Keratinocyte (primary cell): ENCODE data around the gene CCND1. TPM values are rescaled to one million over a fixed set of nuclear protein-coding genes. Genes with fewer than 3 reads are reported as not detected.

ENCODE experiments used
- DNase-seq: peaks from one replicate; pipeline ENCODE4 v3.0.0-alpha.2; 2011; ENCODE audit warnings: low read depth, missing footprints, low spot score
- FAIRE-seq: peaks from 2 replicates; lab custom pipeline; 2011; peaks lifted over from hg19 to GRCh38; lab: Jason Lieb, UNC
- H2AFZ ChIP-seq: 2 replicates; pipeline ENCODE4 v1.6.0; 2012; ENCODE audit warnings: low read length, control low read depth, inconsistent platforms; ENCODE audit not compliant: control insufficient read depth
- H3K27ac ChIP-seq: 2 replicates; pipeline ENCODE4 v1.5.1; 2011; ENCODE audit warnings: low read length; ENCODE audit not compliant: control insufficient read depth, insufficient read depth
- H3K27me3 ChIP-seq: 3 replicates; pipeline ENCODE4 v1.6.0; 2011; ENCODE audit warnings: low read length; ENCODE audit not compliant: control insufficient read depth, insufficient read depth; ENCODE audit errors: extremely low read depth
- H3K36me3 ChIP-seq, 2 experiments: 2 replicates in 1 of 2; 3 replicates in 1 of 2; pipeline ENCODE4 v1.5.1; 2011; ENCODE audit warnings: low read length in 2 of 2, mild to moderate bottlenecking in 1 of 2; ENCODE audit not compliant: control insufficient read depth in 2 of 2, insufficient read depth in 2 of 2; ENCODE audit errors: extremely low read depth in 1 of 2
- H3K4me1 ChIP-seq: 3 replicates; pipeline ENCODE4 v1.5.1; 2011; ENCODE audit warnings: low read length; ENCODE audit not compliant: control insufficient read depth, insufficient read depth; ENCODE audit errors: extremely low read depth
- H3K4me2 ChIP-seq: 3 replicates; pipeline ENCODE4 v1.6.0; 2011; ENCODE audit warnings: low read depth, low read length; ENCODE audit not compliant: control insufficient read depth, insufficient read depth; ENCODE audit errors: extremely low read depth
- H3K4me3 ChIP-seq, 3 experiments: fragments of 200-600 bp in 1 of 3; sonication (generic) in 1 of 3; 2 replicates in 2 of 3; 3 replicates in 1 of 3; pipeline ENCODE4 v1.5.1; 2011 to 2016; ENCODE audit warnings: low read length in 3 of 3, mild to moderate bottlenecking in 3 of 3, control low read depth in 2 of 3, inconsistent platforms in 1 of 3, low read depth in 1 of 3, mixed read lengths in 1 of 3, mixed run types in 1 of 3, moderate library complexity in 1 of 3; ENCODE audit not compliant: control insufficient read depth in 2 of 3, insufficient read depth in 2 of 3; ENCODE audit errors: extremely low read depth in 1 of 3
- H3K79me2 ChIP-seq: 2 replicates; pipeline ENCODE4 v1.6.0; 2012; ENCODE audit warnings: low read length; ENCODE audit not compliant: control insufficient read depth, insufficient read depth
- H3K9ac ChIP-seq: 3 replicates; pipeline ENCODE4 v1.6.0; 2011; ENCODE audit warnings: low read length; ENCODE audit not compliant: control insufficient read depth, insufficient read depth; ENCODE audit errors: extremely low read depth
- H3K9me1 ChIP-seq: 3 replicates; pipeline ENCODE4 v1.6.0; 2011; ENCODE audit warnings: low read length; ENCODE audit not compliant: control insufficient read depth, insufficient read depth; ENCODE audit errors: extremely low read depth
- H3K9me3 ChIP-seq: 2 replicates; pipeline ENCODE4 v1.5.1; 2012; ENCODE audit warnings: low read depth, low read length; ENCODE audit not compliant: control insufficient read depth
- H4K20me1 ChIP-seq: 3 replicates; pipeline ENCODE4 v1.6.0; 2011; ENCODE audit warnings: low read length; ENCODE audit not compliant: control insufficient read depth, insufficient read depth; ENCODE audit errors: extremely low read depth
- EZH2 ChIP-seq: IDR thresholded peaks from one replicate; pipeline ENCODE4 v1.6.1; 2012; ENCODE audit warnings: inconsistent platforms, mild to moderate bottlenecking, low read length, moderate library complexity
- dilution Hi-C: fragments of 300-500 bp; cut with MboI; formaldehyde crosslinking; loops from one replicate; pipeline ENCODE4 v1.7.0; 2020; ENCODE audit warnings: low sequenced_read_pairs; ENCODE audit not compliant: extremely low pct_ligation_motif_present
- polyA plus RNA-seq, 5 experiments: library from polyadenylated mRNA; depleted of rRNA in 3 of 5; stranded (reverse) in 3 of 5; stranded (forward) in 1 of 5; unstranded in 1 of 5; fragments of >200 nt; gene quantifications; 1 replicate in 1 of 5; 2 replicates in 3 of 5; 3 replicates in 1 of 5; pipeline versions ENCODE4 v1.2.1 to v1.2.3, GENCODE V29; 2011 to 2012; ENCODE audit warnings: missing spikeins in 2 of 5, low read depth in 1 of 5, low replicate concordance in 1 of 5
- TF ChIP-seq, protein P1 (sequence below), 3 experiments: IDR thresholded peaks in 1 of 3; conservative IDR thresholded peaks in 1 of 3; optimal IDR thresholded peaks in 1 of 3; 2 replicates in 2 of 3; 3 replicates in 1 of 3; pipeline versions ENCODE3 to v1.5.1; 2011; ENCODE audit warnings: low read length in 3 of 3, mild to moderate bottlenecking in 3 of 3, moderate library complexity in 2 of 3, control low read depth in 1 of 3, inconsistent platforms in 1 of 3; ENCODE audit not compliant: insufficient read depth in 2 of 3; ENCODE audit errors: extremely low read depth in 1 of 3

CCND1 gene
- polyA plus RNA-seq, 1 donor (not counting 4 experiments of a cell fraction or from before 2014, with no cell fraction given), result 124 TPM

DNA sequence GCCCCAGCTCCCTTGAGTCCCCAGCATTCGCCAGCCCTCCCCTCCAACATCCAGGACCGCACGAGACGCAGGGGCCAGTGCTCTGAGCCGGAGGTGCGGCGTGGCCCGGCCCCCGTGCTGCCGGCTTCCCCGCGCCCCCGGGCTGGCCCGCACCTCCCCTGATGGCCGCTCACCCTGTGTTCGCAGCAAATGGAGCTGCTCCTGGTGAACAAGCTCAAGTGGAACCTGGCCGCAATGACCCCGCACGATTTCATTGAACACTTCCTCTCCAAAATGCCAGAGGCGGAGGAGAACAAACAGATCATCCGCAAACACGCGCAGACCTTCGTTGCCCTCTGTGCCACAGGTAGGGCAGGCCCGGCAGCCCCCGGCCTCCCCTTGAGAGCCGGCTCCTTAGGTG lies 2.7 kb downstream of the CCND1 start:
- H4K20me1 ChIP-seq, result peaks cover 26% of the 10 kb centered on the region
- no peak overlapping the region for H2AFZ ChIP-seq
- no peak for DNase-seq
- dilution Hi-C loops, result no loop called here
- peaks cover 55% of the 10 kb centered on the region for H3K79me2 ChIP-seq
- peak overlapping the region; percentile 37 to 95 (median 73) for H3K4me3 ChIP-seq
- H3K27ac ChIP-seq, result no peak overlapping the region
- no peaks in the 10 kb centered on the region for H3K27me3 ChIP-seq
- H3K9me1 ChIP-seq, result no peaks in the 10 kb centered on the region
- peaks cover 15% of the 10 kb centered on the region for H3K4me1 ChIP-seq
- no peak for TF ChIP-seq EZH2
- TF ChIP-seq, protein P1, sequence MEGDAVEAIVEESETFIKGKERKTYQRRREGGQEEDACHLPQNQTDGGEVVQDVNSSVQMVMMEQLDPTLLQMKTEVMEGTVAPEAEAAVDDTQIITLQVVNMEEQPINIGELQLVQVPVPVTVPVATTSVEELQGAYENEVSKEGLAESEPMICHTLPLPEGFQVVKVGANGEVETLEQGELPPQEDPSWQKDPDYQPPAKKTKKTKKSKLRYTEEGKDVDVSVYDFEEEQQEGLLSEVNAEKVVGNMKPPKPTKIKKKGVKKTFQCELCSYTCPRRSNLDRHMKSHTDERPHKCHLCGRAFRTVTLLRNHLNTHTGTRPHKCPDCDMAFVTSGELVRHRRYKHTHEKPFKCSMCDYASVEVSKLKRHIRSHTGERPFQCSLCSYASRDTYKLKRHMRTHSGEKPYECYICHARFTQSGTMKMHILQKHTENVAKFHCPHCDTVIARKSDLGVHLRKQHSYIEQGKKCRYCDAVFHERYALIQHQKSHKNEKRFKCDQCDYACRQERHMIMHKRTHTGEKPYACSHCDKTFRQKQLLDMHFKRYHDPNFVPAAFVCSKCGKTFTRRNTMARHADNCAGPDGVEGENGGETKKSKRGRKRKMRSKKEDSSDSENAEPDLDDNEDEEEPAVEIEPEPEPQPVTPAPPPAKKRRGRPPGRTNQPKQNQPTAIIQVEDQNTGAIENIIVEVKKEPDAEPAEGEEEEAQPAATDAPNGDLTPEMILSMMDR (optimal IDR thresholded peaks at IDR 0.05 in 1 of 3, IDR thresholded peaks at IDR 0.05 in 1 of 3, conservative IDR thresholded peaks at IDR 0.05 in 1 of 3; ENCODE audit: extremely low read depth in 1 of 3, insufficient read depth in 2 of 3, low read length in 3 of 3), result no peak
- peaks cover 25 to 33% of the 10 kb centered on the region in 2 experiments for H3K36me3 ChIP-seq
- no peaks in the 10 kb centered on the region for H3K9me3 ChIP-seq
- peak overlapping the region; percentile 64 for H3K4me2 ChIP-seq
- FAIRE-seq, result no peak
- peak overlapping the region; percentile 28 for H3K9ac ChIP-seq

DNA sequence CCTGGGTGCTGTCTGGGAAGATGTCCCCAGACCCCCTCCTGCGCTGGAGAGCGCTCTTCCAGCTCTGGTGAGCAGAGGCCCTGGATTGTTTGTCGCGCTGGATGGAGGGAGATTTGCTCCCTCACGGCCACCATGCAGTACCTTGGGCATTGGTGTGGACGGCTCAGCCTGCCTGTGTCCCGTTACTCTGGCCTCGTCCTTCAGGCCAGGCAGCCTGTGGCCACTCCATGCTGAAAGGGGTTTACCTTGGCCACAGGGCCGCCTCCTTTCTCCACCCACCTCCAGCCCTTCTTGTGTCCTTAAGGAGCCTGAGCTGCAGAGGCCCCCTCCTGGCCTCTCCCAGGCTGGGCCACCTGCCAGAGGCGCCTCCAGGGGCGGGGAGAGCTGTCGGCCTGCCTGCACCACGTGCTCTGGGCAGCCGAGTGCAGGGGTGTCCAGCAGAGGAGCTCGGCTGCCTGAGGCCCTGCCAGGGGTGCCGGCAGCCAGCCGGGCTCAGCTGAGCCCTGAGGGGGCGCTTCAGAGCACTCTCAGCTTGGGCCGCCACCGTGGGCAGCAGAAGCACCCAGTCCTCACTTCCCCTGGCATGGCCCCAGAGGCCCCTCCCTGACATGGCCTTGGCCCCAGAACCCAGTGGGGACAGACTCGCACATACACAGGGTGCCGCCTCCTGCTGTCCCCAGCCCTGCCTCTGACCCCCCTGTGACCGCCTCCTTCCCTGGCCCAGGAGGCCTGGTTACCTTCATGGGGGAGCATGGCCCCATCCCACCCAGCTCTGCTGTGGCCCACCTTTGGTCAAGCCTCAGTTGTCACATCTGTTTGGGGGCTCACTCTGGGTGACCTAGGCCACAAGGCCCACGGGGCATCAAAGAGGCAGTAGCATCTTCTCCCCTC lies 3.4 kb downstream of the CCND1 start:
- TF ChIP-seq, protein P1 (optimal IDR thresholded peaks at IDR 0.05 in 1 of 3, IDR thresholded peaks at IDR 0.05 in 1 of 3, conservative IDR thresholded peaks at IDR 0.05 in 1 of 3; ENCODE audit: extremely low read depth in 1 of 3, insufficient read depth in 2 of 3, low read length in 3 of 3), result no peak
- TF ChIP-seq EZH2, result no peak
- FAIRE-seq, result no peak
- peaks cover 2% of the 10 kb centered on the region for H3K9me1 ChIP-seq
- peak overlapping the region; percentile 37 to 95 (median 73) for H3K4me3 ChIP-seq
- H3K79me2 ChIP-seq, result peaks cover 61% of the 10 kb centered on the region
- peak overlapping the region; percentile 64 for H3K4me2 ChIP-seq
- dilution Hi-C loops, result no loop called here
- peaks cover 15% of the 10 kb centered on the region for H3K4me1 ChIP-seq
- no peaks in the 10 kb centered on the region for H3K9me3 ChIP-seq
- H3K36me3 ChIP-seq, result peaks cover 32 to 39% of the 10 kb centered on the region in 2 experiments
- no peaks in the 10 kb centered on the region for H3K27me3 ChIP-seq
- H4K20me1 ChIP-seq, result peaks cover 30% of the 10 kb centered on the region
- no peak overlapping the region for H3K27ac ChIP-seq
- H2AFZ ChIP-seq, result no peak overlapping the region
- peak overlapping the region; percentile 28 for H3K9ac ChIP-seq
- no peak for DNase-seq
